NCI-H446 (cell line): ENCODE data around the gene KMT5C.

Experiments
- DNase-seq, 2 experiments: peaks; one replicate each; lab custom pipeline; 2025; lab: John Stamatoyannopoulos, UW

Gene KMT5C

GRCh38 chr19:55386493-55386971, 46.9 kb downstream of the KMT5C start:
- no peak for DNase-seq

GRCh38 chr19:55387736-55388497, 48.2 kb downstream of the KMT5C start:
- no peak for DNase-seq

GRCh38 chr19:55389386-55390317, 50.0 kb downstream of the KMT5C start:
- no peak for DNase-seq

- no peak for DNase-seq
These were observed 50.8 kb downstream of the KMT5C start for GRCh38 chr19:55390461-55390880.

GRCh38 chr19:55391191-55391670, 51.6 kb downstream of the KMT5C start:
- DNase-seq = no peak

- no peak for DNase-seq
These were observed 52.3 kb downstream of the KMT5C start for GRCh38 chr19:55391702-55392615.

- DNase-seq = no peak
These were observed 53.4 kb downstream of the KMT5C start for GRCh38 chr19:55392820-55393761.
